GM19463 (cell line): ENCODE data around the gene WDFY4.

Source experiments
- ATAC-seq: cut with Tn5 transposase; IDR thresholded peaks from one replicate; pipeline ENCODE4 v1.9.1; 2021; ENCODE audit warnings: mild to moderate bottlenecking, moderate library complexity; ENCODE audit not compliant: unreplicated experiment

WDFY4 gene

DNA sequence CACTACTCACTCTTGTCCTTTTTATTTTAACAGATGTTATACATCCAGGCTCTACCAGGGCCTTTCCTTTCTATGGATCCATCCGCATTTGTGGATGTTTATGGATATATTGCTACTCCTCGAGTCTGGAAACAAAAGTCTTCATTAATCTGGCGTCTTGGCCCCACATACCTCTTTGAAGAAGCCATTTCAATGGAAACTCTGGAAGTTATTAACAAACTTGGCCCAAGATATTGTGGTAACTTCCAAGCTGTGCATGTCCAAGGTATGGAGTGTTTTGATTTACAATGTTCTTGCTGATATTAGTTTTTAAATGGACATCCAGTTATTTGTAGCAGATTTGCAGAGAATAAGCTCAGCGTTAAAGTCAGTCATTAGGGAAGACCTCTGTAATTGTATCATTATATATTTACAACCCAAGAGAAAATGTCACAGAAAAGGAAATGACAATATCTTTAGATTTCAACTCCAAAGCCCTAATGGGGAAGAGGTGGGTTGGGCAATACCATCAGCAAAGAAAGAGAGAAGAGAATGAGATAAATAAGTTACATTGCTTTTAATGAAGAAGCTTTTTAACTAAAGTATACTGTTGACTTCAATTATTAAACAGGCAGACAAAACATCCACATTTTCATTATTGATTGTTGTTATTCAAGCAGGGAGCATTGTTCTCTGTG, 102.1 kb downstream of the WDFY4 start:
- ATAC-seq, result no peak

GRCh38 chr10:48788554-48788953, 103.9 kb downstream of the WDFY4 start:
- ATAC-seq, result no peak

DNA sequence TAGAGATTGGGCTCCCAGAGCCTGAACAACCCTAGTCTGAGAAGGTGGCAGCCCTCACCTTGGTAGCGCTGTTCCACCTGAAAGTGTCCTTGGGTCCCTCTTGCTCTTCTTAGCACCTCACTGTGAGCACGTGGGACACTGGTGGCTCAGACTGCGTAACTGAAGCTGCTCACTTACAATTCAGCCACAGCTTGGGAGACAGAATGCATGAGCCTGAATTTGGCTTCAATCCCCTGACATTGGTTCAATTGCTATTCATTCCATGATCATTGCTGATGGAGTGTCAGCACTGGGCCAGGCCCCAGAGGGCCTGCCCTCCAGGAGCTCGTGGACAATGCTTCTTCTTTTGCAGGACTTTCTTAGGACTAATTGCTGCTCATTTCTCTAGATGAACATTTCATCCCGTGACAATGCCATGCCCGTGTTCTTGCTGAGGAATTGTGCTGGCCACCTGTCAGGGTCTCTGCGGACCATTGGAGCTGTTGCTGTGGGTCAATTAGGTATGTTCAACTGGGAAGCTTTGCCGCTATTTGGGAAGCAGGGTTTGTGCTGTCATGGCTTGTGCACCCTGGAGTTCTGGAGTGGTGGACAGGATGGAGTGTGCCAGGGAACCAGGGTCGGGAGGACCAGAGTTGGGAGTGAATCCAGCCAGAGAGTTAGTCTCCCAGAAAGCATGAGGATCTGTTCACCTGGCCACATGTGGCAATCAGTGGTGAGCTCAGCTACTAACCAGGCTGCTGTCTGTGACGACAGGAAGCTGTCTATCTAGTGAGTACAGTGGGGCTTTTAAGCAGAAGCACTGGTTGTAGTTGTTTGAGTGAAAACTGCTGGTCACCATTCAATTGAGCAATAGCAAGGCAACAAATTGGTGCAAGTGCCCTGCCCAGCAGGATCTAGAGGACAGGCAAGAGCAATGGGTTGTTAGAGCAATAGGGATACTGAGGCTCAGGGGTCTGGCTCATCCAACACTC, 105.1 kb downstream of the WDFY4 start:
- ATAC-seq, result no peak

DNA sequence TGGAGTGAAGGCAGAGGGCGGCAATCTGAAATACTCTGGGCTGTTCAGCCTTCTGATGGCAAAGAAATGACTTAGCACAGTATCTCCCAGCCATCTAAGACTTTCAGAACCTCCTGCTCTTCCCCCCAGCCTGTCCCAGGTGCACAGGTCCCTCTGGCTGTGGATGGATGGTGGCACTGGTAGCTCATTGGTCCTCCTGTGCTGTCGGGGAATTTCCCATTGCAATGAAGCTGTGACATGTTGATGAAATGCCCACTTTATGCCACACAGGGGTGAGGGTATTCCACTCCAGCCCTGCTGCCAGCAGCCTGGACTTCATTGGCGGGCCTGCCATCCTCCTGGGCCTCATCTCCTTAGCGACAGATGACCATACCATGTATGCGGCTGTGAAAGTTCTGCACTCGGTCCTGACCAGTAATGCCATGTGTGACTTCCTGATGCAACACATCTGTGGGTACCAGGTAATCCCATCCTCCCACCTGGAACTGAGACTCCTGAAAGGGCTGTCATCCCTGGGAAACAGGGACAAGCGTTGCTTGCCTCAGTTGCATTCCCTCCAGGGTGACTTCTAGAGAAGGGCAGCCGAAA, 105.9 kb downstream of the WDFY4 start:
- no peak for ATAC-seq

DNA sequence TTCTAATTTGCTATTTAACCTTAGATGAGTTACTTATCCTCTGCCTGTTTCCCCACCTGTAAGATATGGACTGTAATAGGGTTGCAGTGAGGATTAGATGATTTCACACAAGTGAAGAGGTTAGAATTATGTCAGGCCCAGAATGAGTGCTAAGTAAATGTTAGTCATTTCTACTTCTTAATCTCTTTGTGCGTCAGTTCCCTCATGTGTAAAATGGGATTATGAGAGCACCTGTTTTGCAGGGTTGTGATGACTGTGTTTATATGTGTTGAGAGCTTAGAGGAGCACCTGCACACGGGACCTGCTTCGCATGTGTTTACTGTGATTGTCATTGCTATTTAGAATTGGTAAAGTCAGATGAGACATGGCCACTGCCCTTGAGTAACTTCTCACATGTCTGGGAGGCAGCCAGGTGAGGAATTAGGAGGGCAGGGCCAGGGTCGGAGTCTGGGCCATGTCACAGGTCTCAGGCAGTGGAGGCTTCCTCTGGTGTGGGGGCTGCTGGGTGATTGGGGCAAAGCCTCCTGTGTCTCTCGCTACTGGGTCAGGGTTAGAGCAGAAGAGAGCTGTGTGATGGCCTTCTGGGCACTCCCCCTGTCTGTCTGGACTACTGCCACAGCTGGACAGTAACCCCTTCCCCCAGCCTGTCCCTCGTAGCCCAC, 106.7 kb downstream of the WDFY4 start:
- no peak for ATAC-seq

DNA sequence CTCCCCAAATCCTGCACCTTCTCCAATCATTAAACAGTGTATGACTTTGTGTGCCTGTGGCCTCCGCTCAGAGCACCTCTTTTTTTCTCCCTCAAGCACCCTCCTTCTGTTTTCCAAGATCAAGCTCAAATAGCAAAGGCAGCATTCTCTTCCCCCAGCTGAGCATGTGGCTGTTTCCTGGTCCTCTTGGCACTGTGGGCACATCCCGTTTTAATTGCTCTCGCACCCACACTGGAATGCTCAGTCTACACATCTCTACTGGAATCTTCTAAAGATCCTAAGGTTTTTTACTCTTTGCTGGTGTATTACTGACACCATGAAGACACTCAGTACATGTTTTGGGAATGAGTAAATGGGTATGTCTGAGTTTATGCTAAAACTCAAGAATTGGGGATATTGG, 107.4 kb downstream of the WDFY4 start:
- ATAC-seq, result no peak

DNA sequence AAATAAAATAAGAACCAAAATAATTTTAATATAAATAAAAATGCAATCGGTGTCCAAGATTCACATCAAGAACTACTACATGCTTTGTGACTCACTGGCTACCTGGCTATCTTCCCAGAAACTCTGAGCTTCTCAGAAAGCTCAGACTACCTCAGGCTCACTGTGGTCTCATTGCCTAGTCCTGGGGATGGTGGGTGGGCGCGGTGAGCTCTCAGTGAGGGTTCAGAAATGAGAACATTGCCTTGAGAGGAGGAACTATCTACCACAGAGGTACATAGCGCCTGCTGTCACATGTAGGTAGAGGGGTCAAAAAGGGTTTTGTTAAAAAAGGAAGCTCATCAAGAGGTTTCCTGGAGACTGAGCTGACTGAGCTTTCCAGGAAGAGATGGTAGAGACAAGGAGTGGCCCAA, 108.0 kb downstream of the WDFY4 start:
- no peak for ATAC-seq

GRCh38 chr10:48794074-48794473, 109.4 kb downstream of the WDFY4 start:
- no peak for ATAC-seq

- no peak for ATAC-seq
Measured at GRCh38 chr10:48796713-48797245, 112.1 kb downstream of the WDFY4 start.

DNA sequence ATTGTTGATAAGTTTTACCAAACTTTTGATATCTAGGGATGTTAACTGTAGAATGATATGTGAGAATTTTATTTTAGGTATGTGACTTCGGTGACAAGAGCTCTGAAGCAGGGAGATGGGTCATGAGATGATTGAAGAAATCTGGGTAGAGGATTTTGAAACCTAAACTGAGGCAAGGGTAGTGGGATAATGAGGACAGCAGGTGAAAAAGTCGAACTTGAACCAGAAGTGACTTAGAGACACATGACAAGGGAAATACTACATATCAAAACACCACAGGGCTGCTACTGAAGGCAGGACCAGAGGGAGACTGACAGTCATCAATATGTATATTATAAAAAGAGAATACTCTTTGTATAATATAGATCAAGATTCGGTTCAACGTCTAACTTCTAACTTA, 113.2 kb downstream of the WDFY4 start:
- ATAC-seq, result no peak

- ATAC-seq, result no peak
Measured at GRCh38 chr10:48798481-48799254, 114.0 kb downstream of the WDFY4 start.

GRCh38 chr10:48799341-48800006, 114.8 kb downstream of the WDFY4 start:
- no peak for ATAC-seq

DNA sequence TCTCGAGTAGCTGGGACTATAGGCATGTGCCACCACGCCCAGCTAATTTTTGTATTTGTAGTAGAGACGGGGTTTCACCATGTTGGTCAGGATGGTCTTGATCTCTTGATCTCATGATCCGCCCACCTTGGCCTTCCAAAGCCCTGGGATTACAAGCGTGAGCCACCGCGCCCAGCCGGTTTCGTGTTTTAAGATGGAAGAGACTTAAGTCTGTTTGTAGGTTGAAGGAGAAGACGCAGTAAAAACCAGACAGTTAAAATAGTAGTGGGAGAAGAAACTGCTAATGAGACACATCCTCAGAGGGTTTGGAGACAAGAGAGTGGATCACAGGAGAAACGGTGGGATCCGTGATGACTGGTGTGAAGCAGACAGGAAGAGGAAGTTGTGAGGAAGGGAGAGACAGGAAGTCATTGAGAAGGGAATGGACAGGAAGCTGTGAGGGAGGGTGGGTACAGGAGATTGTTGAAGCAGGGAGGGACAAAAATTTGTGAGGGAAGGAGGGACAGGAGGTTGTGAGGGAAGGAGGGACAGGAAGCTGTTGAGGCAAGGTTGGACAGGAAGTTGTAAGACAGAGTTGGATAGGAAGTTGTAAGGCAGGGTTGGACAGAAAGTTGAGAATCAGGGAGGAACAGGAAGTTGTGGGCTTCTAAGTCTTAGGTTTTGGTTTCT, 115.5 kb downstream of the WDFY4 start:
- ATAC-seq, result no peak

DNA sequence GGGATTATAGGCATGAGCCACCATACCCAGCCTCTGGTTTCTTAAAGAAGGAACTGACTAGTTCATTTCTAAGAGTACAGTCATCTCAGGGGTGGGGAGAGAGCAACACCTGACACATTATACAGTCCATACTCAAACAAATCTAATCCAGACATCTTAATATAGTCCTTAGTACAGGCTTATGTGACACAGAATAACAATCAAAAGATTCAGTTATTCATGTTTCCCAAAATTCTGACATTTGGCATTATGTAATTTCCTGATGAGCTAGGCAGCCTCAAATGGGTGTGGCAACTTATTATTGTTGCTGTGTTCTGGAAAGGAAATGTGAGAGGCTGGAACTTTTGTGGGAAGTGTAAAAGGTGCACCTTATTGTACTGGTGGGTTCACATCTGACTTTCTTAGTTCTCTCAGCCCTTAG, 116.3 kb downstream of the WDFY4 start:
- no peak for ATAC-seq

GRCh38 chr10:48802611-48803071, 118.0 kb downstream of the WDFY4 start:
- peak; percentile 86 for ATAC-seq

- no peak for ATAC-seq
Measured at GRCh38 chr10:48803801-48804584, 119.3 kb downstream of the WDFY4 start.

GRCh38 chr10:48804740-48805182, 120.1 kb downstream of the WDFY4 start:
- peak; percentile 43 for ATAC-seq

DNA sequence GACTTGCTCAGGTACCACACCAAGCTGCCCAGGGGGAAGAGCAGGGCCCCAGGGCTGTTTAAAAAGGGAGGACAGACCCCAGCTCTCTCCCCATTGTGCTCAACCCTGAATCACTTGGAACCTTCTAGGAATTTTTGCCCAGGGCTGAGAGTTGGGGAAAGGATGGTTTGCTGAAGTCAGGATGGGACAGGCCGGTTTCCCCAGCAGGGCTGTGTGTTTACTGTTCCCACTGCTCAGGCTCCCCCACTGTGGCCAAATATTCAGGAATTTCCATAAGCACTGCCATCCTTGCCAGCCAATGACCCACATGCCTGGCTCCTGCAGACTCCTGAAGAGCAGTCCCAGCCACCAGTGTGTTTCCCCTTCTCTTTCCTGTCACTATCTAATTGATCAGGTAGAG, 120.7 kb downstream of the WDFY4 start:
- no peak for ATAC-seq
